SK-N-SH (cell line): ENCODE data around the gene SUSD3. TPM values are rescaled to one million over a fixed set of nuclear protein-coding genes. Genes with fewer than 3 reads are reported as not detected.

Experiments
- CTCF ChIA-PET: fragments of 300-600, 350-600 bp; formaldehyde crosslinking; extraction: SDS; loops from one replicate; lab custom pipeline; 2021; lab: Yijun Ruan, JAX
- POLR2A ChIA-PET: fragments of 350-600 bp; sonication (Branson Sonifier 250); formaldehyde crosslinking; extraction: SDS; loops from one replicate; lab custom pipeline; 2020; ENCODE audit warnings: antibody characterized with exemption, inconsistent platforms; lab: Yijun Ruan, JAX
- DNase-seq: peaks from one replicate; pipeline ENCODE4 v3.0.0; 2012
- H2AFZ ChIP-seq: fragments of 200-600 bp; sonication (generic); 2 replicates; pipeline ENCODE4 v1.8.1; 2016; ENCODE audit warnings: antibody characterized with exemption, mild to moderate bottlenecking, low read depth
- H3F3A ChIP-seq: fragments of 200-600 bp; sonication (generic); replicated peaks from 2 replicates; pipeline ENCODE3; 2016; ENCODE audit warnings: antibody characterized with exemption, mild to moderate bottlenecking; ENCODE audit not compliant: insufficient read depth
- H3K27ac ChIP-seq, 2 experiments: fragments of 200-500 bp in 1 of 2; fragments of 200-600 bp in 1 of 2; sonication (Bioruptor generic) in 1 of 2; sonication (generic), shearing (Covaris generic) in 1 of 2; 2 replicates each; pipeline versions ENCODE4 v1.5.1 to v1.6.1; 2014 to 2016; ENCODE audit warnings: low read depth in 2 of 2, inconsistent platforms in 1 of 2, low read length in 1 of 2, mild to moderate bottlenecking in 1 of 2, mixed read lengths in 1 of 2
- H3K27me3 ChIP-seq: fragments of 200-600 bp; sonication (generic), shearing (Covaris generic); 2 replicates; pipeline ENCODE4 v1.6.1; 2016; ENCODE audit warnings: mixed run types; ENCODE audit not compliant: insufficient read depth
- H3K36me3 ChIP-seq, 2 experiments: fragments of 200-500 bp in 1 of 2; fragments of 200-600 bp in 1 of 2; sonication (Bioruptor generic) in 1 of 2; sonication (generic) in 1 of 2; replicated peaks in 1 of 2; 2 replicates each; pipeline versions ENCODE3 to v1.5.1; 2014 to 2016; ENCODE audit warnings: low read length in 1 of 2, mild to moderate bottlenecking in 1 of 2; ENCODE audit not compliant: insufficient read depth in 2 of 2, control insufficient read depth in 1 of 2
- H3K4me1 ChIP-seq, 2 experiments: fragments of 200-500 bp in 1 of 2; fragments of 200-600 bp in 1 of 2; sonication (Bioruptor generic) in 1 of 2; sonication (generic), shearing (Covaris generic) in 1 of 2; 2 replicates each; pipeline versions ENCODE4 v1.5.1 to v1.6.1; 2014 to 2016; ENCODE audit warnings: low read depth in 1 of 2, low read length in 1 of 2, mixed run types in 1 of 2; ENCODE audit not compliant: insufficient read depth in 2 of 2, control insufficient read depth in 1 of 2
- H3K4me2 ChIP-seq: fragments of 200-600 bp; sonication (generic), shearing (Covaris generic); 2 replicates; pipeline ENCODE4 v1.6.1; 2017; ENCODE audit warnings: mixed run types
- H3K4me3 ChIP-seq, 2 experiments: fragments of 200-500 bp in 1 of 2; fragments of 200-600 bp in 1 of 2; sonication (Bioruptor generic) in 1 of 2; sonication (generic), shearing (Covaris generic) in 1 of 2; 2 replicates each; pipeline versions ENCODE4 v1.5.1 to v1.8.1; 2014 to 2016; ENCODE audit warnings: low read depth in 2 of 2, inconsistent platforms in 1 of 2, low read length in 1 of 2, mild to moderate bottlenecking in 1 of 2, mixed read lengths in 1 of 2, moderate library complexity in 1 of 2
- H3K79me2 ChIP-seq: fragments of 200-600 bp; sonication (generic); 2 replicates; pipeline ENCODE4 v1.8.1; 2017; ENCODE audit warnings: mild to moderate bottlenecking; ENCODE audit not compliant: insufficient read depth
- H3K9ac ChIP-seq: fragments of 200-600 bp; sonication (generic); 2 replicates; pipeline ENCODE4 v1.6.1; 2017; ENCODE audit warnings: mixed run types
- H3K9me2 ChIP-seq: fragments of 200-600 bp; sonication (generic); 2 replicates; pipeline ENCODE4 v1.6.1; 2017; ENCODE audit warnings: mixed run types
- H3K9me3 ChIP-seq: fragments of 200-600 bp; sonication (generic); 2 replicates; pipeline ENCODE4 v1.6.1; 2017; ENCODE audit warnings: mixed run types, mild to moderate bottlenecking, moderate library complexity
- H4K20me1 ChIP-seq: fragments of 200-600 bp; sonication (generic); 2 replicates; pipeline ENCODE4 v1.6.1; 2017; ENCODE audit warnings: mild to moderate bottlenecking, mixed run types; ENCODE audit not compliant: insufficient read depth
- CHD2 ChIP-seq: fragments of 150-350 bp; IDR thresholded peaks from 2 replicates; pipeline ENCODE4 v1.6.1; 2018; ENCODE audit warnings: low read length; ENCODE audit not compliant: partially characterized antibody
- ELF1 ChIP-seq: IDR thresholded peaks from 2 replicates; pipeline ENCODE4 v1.4.0; 2012
- GABPA ChIP-seq: IDR thresholded peaks from 2 replicates; pipeline ENCODE4 v1.4.0; 2012; ENCODE audit warnings: low read depth, mild to moderate bottlenecking
- IRF3 ChIP-seq: fragments of 150-350 bp; IDR thresholded peaks from 2 replicates; pipeline ENCODE4 v1.6.1; 2016; ENCODE audit warnings: mild to moderate bottlenecking, low read depth, low read length
- JUND ChIP-seq: IDR thresholded peaks from 2 replicates; pipeline ENCODE4 v1.4.0; 2012
- MXI1 ChIP-seq: IDR thresholded peaks from 2 replicates; pipeline ENCODE4 v1.6.1; 2012; ENCODE audit warnings: mild to moderate bottlenecking, low read depth, low read length, improper control_type of control experiment
- POLR2AphosphoS5 ChIP-seq: IDR thresholded peaks from 2 replicates; pipeline ENCODE4 v1.6.1; 2012; ENCODE audit warnings: low read depth, low read length
- RFX5 ChIP-seq: IDR thresholded peaks from 2 replicates; pipeline ENCODE4 v1.6.1; 2012; ENCODE audit warnings: mild to moderate bottlenecking, improper control_type of control experiment, low read length
- RXRA ChIP-seq: IDR thresholded peaks from 2 replicates; pipeline ENCODE4 v1.4.0; 2012; ENCODE audit warnings: low read depth, mild to moderate bottlenecking, borderline replicate concordance
- SMC3 ChIP-seq: IDR thresholded peaks from 2 replicates; pipeline ENCODE4 v1.6.1; 2012; ENCODE audit warnings: low read depth, low read length, improper control_type of control experiment
- TAF1 ChIP-seq: IDR thresholded peaks from 2 replicates; pipeline ENCODE4 v1.6.1; 2012; ENCODE audit warnings: low read depth, mild to moderate bottlenecking, low read length, moderate library complexity, borderline replicate concordance
- TEAD4 ChIP-seq: IDR thresholded peaks from 2 replicates; pipeline ENCODE4 v1.4.0; 2012; ENCODE audit warnings: mild to moderate bottlenecking, borderline replicate concordance; ENCODE audit not compliant: insufficient read depth
- USF2 ChIP-seq: fragments of 150-350 bp; IDR thresholded peaks from 2 replicates; pipeline ENCODE4 v1.6.1; 2017; ENCODE audit warnings: antibody characterized with exemption, low read length, low read depth, borderline replicate concordance
- WGBS: methylation state at CpG from one replicate; pipeline ENCODE4 v1.1.6; 2017; ENCODE audit warnings: low lambda C conversion rate; 5-methylcytosine and 5-hydroxymethylcytosine counted together
- polyA plus RNA-seq, 3 experiments: library from polyadenylated mRNA; depleted of rRNA; stranded (reverse); fragments of >200 nt; gene quantifications; 2 replicates each; pipeline ENCODE4 v1.2.3, GENCODE V29; 2012
- TF ChIP-seq, protein P1 (sequence below): IDR thresholded peaks from 2 replicates; pipeline ENCODE4 v1.4.0; 2012; ENCODE audit warnings: low read depth, borderline replicate concordance
- TF ChIP-seq, protein P2 (sequence below): IDR thresholded peaks from 2 replicates; pipeline ENCODE4 v1.6.1; 2012; ENCODE audit warnings: mild to moderate bottlenecking, low read depth, low read length, moderate library complexity

Gene SUSD3
- polyA plus RNA-seq, 1 of the 3 experiments (the other 2 are of a cell fraction) = 0.49 TPM

DNA sequence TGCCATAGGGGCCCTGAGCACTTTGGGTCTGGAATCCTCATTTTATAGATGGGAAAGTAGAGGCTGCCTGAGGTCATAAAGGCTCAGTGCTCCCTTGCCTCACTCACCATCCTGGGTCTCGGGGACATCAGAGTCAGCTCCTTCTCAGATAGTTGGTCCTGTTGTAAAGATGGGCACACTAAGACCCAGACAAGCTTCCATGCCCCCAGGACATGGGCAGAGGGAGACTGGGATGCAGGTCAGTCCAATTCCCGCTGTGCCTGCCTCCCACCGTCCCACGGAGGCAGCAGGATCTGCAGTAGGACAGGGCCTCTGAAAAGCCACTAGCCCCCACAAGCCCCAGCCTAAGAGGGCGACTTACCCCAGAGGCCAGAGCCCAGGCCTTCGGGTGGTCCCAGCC lies 19.0 kb upstream of the SUSD3 start:
- TF ChIP-seq RFX5 (no peak), CHD2 (no peak), USF2 (no peak), RXRA (no peak), IRF3 (no peak)
- TF ChIP-seq, protein P1, sequence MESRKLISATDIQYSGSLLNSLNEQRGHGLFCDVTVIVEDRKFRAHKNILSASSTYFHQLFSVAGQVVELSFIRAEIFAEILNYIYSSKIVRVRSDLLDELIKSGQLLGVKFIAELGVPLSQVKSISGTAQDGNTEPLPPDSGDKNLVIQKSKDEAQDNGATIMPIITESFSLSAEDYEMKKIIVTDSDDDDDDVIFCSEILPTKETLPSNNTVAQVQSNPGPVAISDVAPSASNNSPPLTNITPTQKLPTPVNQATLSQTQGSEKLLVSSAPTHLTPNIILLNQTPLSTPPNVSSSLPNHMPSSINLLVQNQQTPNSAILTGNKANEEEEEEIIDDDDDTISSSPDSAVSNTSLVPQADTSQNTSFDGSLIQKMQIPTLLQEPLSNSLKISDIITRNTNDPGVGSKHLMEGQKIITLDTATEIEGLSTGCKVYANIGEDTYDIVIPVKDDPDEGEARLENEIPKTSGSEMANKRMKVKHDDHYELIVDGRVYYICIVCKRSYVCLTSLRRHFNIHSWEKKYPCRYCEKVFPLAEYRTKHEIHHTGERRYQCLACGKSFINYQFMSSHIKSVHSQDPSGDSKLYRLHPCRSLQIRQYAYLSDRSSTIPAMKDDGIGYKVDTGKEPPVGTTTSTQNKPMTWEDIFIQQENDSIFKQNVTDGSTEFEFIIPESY = no peak
- Histone ChIP-seq H4K20me1 (no peaks in the 10 kb centered on the region), H3K4me1 (peaks cover 0 to 2% of the 10 kb centered on the region in 2 experiments; a peak in 1 of 4 replicates), H3K36me3 (no peaks in the 10 kb centered on the region), H3K4me2 (no peak overlapping the region), H3F3A (no peaks in the 10 kb centered on the region), H3K9me3 (no peaks in the 10 kb centered on the region), H3K79me2 (no peaks in the 10 kb centered on the region), H3K27ac (no peak overlapping the region), H3K27me3 (no peaks in the 10 kb centered on the region), H3K9me2 (no peaks in the 10 kb centered on the region), H2AFZ (no peak overlapping the region), H3K9ac (no peak overlapping the region), H3K4me3 (no peak overlapping the region)
- ChIA-PET CTCF (no interaction called here), POLR2A (no interaction called here)
- 40% methylated on average over 1 of the region's 6 CpGs for WGBS
- DNase-seq = no peak

DNA sequence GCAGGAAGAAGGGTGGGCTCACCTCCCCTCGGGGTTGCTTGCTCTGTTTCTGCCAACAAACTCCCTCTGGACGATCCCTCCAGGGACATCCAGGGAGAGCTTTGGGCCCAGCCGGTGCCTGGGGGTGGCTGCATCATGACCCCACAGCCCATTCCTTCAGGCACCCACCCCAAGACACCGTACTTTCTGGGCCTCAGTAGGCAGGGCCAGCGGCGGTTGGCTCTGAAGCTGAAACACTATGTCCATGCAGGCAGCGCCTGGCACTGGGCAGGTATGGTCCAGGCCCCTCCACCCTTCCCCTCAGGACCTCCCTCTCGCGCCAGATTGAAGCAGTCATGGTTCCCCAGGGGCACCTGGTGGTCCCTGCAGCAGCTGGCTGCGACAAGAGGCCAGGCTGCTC lies 18.5 kb upstream of the SUSD3 start:
- H3K4me3 ChIP-seq = no peak overlapping the region
- H3K27me3 ChIP-seq = no peaks in the 10 kb centered on the region
- no peak overlapping the region for H2AFZ ChIP-seq
- DNase-seq = no peak
- whole genome bisulfite sequencing = 56% methylated on average over 6 of the region's 10 CpGs
- no peaks in the 10 kb centered on the region for H3K36me3 ChIP-seq
- H4K20me1 ChIP-seq = no peaks in the 10 kb centered on the region
- no peaks in the 10 kb centered on the region for H3K9me3 ChIP-seq
- H3K79me2 ChIP-seq = no peaks in the 10 kb centered on the region
- no peak overlapping the region for H3K9ac ChIP-seq
- no peaks in the 10 kb centered on the region for H3F3A ChIP-seq
- H3K4me1 ChIP-seq = peaks cover 0 to 2% of the 10 kb centered on the region in 2 experiments; a peak in 1 of 4 replicates
- ChIA-PET CTCF (no interaction called here), POLR2A (no interaction called here)
- H3K4me2 ChIP-seq = no peak overlapping the region
- TF ChIP-seq POLR2AphosphoS5 = no peak
- TF ChIP-seq MXI1 = no peak
- no peak for TF ChIP-seq SMC3
- TF ChIP-seq JUND = no peak
- TF ChIP-seq TAF1 = no peak
- TF ChIP-seq TEAD4 = no peak
- no peak for TF ChIP-seq ELF1
- no peak for TF ChIP-seq GABPA
- TF ChIP-seq, protein P2, sequence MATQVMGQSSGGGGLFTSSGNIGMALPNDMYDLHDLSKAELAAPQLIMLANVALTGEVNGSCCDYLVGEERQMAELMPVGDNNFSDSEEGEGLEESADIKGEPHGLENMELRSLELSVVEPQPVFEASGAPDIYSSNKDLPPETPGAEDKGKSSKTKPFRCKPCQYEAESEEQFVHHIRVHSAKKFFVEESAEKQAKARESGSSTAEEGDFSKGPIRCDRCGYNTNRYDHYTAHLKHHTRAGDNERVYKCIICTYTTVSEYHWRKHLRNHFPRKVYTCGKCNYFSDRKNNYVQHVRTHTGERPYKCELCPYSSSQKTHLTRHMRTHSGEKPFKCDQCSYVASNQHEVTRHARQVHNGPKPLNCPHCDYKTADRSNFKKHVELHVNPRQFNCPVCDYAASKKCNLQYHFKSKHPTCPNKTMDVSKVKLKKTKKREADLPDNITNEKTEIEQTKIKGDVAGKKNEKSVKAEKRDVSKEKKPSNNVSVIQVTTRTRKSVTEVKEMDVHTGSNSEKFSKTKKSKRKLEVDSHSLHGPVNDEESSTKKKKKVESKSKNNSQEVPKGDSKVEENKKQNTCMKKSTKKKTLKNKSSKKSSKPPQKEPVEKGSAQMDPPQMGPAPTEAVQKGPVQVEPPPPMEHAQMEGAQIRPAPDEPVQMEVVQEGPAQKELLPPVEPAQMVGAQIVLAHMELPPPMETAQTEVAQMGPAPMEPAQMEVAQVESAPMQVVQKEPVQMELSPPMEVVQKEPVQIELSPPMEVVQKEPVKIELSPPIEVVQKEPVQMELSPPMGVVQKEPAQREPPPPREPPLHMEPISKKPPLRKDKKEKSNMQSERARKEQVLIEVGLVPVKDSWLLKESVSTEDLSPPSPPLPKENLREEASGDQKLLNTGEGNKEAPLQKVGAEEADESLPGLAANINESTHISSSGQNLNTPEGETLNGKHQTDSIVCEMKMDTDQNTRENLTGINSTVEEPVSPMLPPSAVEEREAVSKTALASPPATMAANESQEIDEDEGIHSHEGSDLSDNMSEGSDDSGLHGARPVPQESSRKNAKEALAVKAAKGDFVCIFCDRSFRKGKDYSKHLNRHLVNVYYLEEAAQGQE = no peak
- H3K27ac ChIP-seq = no peak overlapping the region
- H3K9me2 ChIP-seq = no peaks in the 10 kb centered on the region
